GM15510 (cell line): Measurements from ENCODE around the gene NLGN1.

ENCODE experiments used
- POLR2A ChIP-seq: IDR thresholded peaks from 3 replicates; pipeline ENCODE4 v1.6.1; 2011; ENCODE audit warnings: borderline replicate concordance; ENCODE audit not compliant: insufficient read length; ENCODE audit errors: extremely low read depth

Gene NLGN1

DNA sequence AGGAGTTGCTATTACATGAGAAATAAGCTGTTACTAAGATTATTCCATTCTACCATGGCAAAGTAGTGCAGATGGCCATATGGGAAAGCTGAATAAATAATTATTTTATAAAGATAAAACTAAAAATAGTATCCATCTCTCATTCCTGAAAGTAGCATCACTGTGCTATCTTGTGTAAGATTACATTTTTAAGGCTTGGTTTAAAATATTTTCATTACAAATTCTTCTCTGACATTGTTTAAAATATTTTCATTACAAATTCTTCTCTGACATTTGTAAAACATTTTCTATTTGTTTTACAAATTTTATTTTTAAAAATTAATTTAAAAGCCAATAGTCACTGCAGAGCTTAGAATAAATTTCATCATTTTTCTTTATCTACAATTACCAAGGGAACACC, 796.1 kb downstream of the NLGN1 start:
- TF ChIP-seq POLR2A: no peak

DNA sequence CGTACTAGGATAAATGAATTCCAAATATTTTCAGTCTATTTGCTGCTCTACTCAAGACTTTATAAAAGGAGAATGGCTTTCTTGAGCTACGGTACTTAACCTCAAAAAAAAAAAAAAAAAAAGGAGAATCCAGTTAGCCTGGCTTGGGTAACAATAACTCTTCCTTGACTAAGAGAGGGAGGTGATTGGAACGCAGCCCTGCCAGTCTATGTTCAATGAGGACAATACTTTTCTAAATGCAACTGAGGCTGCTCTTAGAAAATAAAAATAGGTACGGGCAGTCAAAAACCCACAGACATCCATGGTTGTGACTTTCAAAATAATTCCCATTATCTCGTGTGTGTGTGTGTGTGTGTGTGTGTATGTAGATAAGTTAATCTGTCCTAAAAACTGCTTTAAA, 799.9 kb downstream of the NLGN1 start:
- TF ChIP-seq POLR2A: no peak

DNA sequence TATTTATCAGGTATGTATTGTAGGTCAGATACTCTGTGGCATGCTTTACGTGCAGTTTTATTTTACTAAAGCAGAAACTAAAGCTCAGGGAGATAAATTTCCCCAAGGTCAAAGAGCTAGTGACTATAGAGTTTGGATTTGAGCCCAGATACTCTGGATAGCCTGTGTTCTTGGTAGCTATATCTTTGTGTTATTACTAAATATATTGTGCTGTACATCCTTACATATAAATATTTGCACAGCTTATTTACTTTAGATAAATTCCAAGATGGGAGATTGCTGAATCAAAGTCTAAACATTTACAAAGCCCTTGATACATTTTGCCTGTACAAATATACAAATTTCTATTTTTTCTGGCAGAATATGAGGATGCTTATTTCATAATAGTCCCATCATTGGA, 800.7 kb downstream of the NLGN1 start:
- TF ChIP-seq POLR2A: no peak

DNA sequence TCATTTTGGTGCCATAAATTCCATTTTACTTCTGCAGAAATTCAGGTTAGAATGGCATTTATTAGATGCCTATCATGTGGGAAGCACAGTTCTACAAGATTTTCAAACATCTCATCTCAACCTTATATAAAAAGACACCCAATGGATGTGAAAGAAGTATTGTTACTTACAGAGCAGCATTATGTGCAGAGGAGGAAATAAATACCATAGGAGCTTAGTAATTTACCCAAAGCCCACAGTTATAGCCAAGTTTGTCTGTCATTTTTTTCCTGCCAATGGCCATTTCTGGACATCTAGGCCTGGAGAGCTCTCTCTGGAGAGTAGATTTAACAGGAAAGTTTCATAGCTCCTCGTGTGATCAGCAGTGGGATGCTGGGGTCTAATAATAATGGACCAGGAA, 802.2 kb downstream of the NLGN1 start:
- no peak for TF ChIP-seq POLR2A

DNA sequence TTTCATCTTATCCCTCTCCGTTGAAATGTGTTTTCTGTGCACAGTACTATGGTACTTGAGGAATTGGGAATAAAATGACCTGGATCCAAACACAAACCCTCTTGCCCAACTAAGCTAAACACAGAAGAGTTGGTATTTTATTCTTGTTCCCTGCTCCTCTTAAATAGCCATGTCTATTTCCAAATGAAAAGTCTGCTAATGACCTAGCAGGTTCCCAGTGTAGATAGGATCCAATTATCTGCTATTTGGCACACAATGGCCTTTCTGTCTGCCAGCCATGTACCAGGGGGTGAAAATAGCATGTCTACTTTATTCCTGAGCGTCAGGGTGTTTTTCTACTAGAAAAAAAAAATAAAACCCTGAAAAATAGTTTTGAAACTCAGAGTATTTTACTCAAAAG, 804.6 kb downstream of the NLGN1 start:
- no peak for TF ChIP-seq POLR2A

DNA sequence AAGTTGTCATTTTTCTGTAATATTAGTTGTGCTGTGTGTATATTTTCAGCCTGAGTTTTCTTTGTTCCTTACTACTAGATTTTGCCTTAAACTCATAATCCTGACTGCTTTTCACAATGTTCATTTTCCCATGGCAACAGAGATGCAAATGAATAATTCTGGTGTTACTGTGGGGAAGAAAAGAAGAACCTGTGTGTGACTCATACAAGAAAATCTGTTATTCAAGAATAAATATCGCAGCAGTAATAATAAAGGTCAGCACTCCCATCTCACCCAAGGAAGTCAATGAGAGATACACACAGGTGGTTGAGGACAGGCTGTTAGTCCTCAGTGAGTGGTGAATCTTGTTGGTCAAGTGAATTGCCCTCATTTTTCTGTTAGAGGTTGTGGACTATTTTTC, 805.0 kb downstream of the NLGN1 start:
- no peak for TF ChIP-seq POLR2A

DNA sequence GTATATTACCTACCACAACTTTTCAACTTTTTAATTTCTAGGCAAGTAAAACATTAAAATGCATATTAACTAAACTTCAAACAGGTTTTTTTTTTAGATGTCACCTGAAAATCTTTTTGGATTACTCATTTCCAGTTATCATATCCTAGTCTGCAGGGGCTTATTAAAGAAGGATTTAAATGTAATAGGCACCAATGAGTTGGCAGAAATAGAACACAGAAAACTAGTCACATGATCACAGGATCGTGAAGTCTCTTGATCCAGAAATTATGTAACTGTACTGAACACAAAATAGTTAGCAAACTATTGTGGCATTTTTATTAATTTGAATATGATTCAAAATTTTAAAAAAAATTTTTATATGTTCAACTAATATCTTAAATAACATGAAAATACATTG, 807.2 kb downstream of the NLGN1 start:
- no peak for TF ChIP-seq POLR2A

DNA sequence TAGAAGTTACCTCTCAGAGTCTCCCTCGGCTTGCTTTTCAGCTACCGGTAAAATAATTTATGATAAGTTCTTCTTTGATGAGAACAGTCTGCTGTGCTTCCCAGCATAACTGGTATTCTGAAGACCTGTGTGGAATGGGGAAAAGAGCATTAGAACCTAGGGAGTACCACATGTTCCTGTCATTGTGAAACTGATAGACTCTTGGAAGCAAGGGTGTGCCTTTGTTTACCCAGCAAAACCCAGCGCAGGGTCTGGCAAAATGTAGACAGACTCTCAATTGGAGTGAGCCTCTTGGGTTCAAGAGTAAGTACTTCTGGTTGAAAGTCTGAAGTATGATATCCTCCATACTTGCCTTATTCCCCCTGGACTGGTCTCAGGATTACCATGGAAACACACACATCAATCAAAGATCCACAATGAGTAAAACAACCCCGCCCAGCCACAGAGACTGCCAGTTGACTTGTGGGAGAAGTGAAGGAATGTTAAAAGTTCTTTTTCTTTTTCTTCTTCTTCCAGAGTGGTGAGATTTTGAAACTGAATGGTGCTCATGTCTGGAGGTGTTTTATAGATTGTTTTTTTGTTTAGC, 809.2 kb downstream of the NLGN1 start:
- no peak for TF ChIP-seq POLR2A

DNA sequence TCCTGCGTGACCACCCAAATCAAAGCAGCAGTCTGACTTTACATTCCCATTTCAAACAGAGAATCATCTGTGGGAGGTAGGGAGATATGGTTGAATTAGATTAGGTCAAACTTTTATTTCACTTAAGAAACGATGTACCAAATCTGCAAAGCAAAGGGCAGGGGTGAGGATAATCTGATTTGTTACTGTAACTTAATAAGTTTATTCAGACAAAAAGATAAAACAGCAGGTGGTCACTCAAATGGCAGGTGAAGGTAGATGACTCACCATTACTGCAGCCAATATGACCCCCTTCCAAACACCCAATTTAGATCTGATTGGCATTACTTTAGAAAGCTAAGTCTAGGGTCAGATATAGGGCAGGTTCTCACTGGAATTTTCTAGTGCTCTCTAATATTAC, 810.6 kb downstream of the NLGN1 start:
- TF ChIP-seq POLR2A: no peak

DNA sequence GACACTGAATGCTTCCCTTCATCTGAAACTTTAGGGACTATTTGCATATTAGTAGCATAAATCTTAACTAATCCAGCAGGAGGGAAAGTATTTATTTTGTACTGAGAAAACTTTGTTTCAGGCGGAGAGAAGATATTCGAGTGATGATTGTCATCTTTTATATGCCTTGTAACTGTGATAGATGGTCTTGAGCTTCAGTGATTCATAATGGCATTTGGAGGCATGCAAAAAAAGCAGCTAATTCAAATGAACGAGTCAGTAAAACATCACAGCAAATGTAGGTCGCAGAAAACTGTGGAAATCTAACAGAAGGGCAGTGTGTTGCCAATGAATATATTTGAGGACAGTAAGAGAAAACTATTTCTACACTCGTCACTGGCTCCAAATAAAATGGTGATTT, 817.9 kb downstream of the NLGN1 start:
- no peak for TF ChIP-seq POLR2A

DNA sequence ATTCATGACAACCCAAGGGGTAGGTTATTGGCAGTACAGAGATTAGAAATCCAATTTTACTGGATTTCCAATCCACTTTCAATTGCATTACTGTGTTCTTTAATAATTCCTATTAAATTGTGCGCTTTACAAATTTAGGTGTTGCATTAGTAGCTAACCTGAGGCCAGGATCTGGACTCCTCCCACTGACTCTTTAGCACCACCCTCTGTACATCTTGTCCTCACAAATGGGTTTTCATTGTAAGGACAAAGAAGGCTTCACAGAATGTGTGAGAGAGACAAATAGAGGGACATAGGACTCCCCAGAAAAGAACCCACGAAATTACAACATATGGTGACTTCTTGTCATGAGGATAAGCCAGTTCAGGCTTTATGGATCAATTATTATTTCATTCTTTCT, 818.5 kb downstream of the NLGN1 start:
- no peak for TF ChIP-seq POLR2A

DNA sequence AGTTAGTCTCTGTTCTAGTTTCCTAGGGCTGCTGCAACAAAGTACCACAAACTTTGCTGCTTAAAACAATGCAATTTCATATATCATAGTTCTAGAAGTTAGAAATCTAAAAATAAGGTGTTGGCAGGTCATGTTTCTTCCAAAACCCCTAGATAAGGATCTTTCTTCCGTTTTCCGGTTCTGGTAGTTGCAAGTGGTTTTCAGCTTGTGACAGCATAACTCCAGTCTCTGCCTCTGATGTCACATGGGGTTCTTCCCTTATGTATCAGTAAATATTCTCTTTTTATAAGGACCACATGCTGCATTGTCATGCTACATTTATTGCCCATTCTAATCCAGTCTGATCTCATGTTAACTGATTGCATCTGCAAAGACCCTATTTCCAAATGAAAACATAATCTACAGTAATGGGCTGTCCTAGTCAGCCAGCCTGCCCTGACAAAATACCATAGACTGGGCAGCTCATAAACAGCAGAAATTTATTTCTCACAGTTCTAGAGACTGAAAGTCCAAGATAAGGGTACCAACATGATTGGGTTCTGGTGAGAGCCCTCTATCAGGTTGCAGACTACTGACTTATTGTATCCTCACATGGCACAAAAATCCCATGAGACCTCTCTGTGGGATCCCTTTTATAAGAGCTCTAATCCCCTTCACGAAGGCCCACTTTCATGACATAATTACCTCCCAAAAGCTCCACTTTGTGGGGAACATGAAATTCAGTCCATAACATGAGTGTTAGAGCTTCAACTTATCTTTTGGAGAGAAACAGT, 819.6 kb downstream of the NLGN1 start:
- no peak for TF ChIP-seq POLR2A

DNA sequence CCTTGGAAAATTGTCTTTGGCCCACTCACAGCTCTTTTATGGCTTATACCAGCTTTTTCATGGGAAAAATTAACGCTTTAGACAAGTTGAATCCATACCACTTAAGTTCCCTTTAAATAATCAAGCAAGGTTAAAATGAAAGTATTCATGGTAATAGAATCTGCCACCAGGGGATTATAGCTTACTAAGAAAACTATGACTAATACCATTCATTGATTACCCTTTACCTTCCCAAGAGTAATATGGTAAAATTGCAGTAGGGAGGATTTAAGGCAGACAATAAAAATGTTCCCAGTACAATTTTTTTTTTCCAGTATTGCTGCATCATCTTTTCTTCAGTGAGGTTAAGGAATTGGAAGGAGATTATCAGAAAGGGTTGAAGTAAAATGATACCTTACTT, 820.5 kb downstream of the NLGN1 start:
- TF ChIP-seq POLR2A: no peak

DNA sequence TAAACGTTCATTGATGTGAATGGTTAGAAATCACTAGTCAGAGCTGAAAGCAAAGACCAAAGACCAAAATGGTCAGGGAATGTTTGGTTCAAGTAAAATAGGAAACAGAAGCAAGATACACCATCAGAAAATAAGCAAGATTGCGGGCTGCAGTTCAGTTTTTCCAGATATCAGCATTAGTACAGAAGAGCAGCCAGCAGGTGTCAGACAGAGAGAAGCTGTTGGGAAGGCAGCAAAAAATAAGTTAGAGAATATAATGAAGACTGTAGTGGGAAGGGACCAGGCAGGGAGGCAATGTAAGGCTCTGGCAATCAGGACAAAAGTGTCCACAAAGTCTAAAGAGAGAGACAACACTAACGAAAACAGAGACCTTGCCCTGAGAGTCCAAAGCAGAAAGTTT, 822.2 kb downstream of the NLGN1 start:
- no peak for TF ChIP-seq POLR2A

DNA sequence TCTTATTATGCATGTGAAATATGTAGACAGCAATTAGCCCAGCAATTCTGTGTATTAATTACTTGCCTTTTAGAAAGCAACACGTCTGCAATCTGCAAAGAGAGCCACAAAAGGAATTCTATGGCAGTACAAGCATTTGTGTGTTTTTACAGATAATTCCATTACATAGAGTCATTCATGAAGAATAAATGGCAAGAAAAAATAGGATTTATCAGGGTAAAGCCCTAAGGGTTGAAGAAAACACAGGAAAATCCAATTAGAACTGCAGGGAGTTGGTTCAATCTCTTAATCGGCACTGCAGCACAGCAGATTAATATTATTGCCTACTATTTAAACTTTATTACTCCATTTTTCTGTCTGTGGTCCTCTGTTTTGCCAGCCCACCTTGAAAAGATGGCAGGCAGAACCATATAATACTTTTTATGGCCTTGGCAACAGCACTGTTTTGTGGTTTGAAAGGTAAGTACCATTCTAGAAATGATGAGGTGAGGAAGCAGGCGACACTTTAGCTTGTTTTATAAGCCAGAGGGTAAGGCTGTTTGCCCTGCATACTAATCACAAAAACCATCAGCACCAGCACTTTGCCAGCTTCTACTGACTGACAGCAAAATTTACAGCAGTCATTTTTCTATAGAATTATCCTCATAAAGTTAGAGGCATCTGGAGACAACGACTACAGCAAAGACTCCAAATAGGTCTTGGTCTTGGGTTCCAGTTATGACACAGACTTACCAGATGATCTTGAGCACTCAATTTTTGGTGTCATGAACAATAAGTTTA, 823.4 kb downstream of the NLGN1 start:
- no peak for TF ChIP-seq POLR2A

DNA sequence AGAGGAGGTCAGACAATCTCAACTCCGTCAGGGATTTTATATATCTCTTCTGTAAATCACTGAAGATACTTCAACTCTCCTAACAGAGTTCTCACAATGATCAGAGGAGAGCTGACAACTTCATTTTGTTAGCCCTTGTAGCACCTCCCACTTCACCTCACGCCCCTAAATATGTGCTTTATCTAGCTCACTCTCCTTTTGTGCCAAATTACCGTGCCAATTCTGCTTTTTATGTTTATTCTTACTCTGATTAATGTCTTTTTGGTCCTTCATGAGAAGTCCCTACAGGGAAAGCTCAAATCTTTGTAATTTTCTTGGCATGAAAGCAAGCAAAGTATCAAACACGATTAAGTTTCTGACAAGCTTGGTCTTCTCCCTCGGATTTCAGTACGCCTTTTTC, 825.5 kb downstream of the NLGN1 start:
- no peak for TF ChIP-seq POLR2A

DNA sequence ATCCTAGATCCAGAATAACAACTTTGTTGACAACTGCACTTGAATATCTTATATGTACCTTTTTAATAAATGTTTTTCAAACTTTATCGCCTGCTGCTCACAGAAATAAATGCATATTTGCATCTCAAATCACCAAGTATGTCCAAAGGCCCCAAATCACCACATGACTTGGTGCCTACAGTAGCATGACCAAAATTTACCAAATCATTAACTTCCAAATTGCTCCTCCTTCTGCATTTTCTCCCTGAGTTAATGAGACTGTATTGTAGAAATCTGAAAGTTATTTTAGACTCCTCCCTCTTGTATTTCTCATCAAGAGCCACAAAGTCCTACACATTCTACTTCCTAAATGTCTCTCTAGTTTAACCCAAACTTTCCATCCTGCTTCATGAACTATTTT, 826.1 kb downstream of the NLGN1 start:
- TF ChIP-seq POLR2A: no peak

DNA sequence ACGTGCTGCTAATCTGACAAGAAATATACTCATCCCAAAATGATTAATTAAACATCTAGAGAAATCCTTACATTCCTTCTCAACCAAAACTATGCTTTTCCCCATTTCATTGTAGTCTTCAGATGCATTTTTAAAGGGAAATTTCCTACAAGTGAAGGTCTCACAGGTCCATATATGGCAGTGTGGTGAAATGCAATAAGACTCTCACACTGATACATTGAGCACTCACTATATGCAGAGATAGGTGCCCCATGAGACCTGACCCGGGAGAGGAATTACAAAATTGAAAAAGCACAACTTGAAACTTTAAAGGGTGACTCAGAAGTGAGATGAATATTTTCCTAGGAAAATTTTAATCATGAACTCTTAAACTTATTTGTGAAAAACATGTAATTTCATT, 832.4 kb downstream of the NLGN1 start:
- TF ChIP-seq POLR2A: no peak
